ENCODE measurements around the gene FOXJ3. TPM values are rescaled to one million over a fixed set of nuclear protein-coding genes. Genes with fewer than 3 reads are reported as not detected.

Gene FOXJ3
- total RNA-seq, 1 donor = 34.5 TPM

DNA sequence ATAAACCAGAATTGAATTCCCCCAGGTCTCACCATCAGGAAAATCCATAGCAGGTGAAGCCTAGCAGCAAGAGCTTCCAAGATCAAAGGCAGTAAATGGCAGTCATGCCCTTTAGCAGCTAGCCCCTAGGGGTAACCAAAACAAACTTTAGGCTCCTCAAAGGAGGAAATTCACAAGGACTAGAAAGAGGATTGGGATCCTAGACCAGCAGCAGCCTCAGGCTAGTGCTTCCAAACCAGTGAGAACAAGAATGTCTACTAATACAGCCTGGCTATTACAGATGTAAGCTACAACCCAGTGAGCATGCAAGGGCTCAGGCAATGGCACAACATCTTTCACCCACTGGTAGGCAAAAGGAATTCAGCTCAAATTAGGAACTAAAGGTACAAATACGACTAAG is 34.4 kb upstream of the FOXJ3 start:
- no peak overlapping the region for H3K4me3 ChIP-seq (ENCODE audit: low read depth, low read length)
- TF ChIP-seq, protein P1, sequence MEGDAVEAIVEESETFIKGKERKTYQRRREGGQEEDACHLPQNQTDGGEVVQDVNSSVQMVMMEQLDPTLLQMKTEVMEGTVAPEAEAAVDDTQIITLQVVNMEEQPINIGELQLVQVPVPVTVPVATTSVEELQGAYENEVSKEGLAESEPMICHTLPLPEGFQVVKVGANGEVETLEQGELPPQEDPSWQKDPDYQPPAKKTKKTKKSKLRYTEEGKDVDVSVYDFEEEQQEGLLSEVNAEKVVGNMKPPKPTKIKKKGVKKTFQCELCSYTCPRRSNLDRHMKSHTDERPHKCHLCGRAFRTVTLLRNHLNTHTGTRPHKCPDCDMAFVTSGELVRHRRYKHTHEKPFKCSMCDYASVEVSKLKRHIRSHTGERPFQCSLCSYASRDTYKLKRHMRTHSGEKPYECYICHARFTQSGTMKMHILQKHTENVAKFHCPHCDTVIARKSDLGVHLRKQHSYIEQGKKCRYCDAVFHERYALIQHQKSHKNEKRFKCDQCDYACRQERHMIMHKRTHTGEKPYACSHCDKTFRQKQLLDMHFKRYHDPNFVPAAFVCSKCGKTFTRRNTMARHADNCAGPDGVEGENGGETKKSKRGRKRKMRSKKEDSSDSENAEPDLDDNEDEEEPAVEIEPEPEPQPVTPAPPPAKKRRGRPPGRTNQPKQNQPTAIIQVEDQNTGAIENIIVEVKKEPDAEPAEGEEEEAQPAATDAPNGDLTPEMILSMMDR (IDR thresholded peaks at IDR 0.05; ENCODE audit: insufficient read depth, low read depth, low read length) = no peak
- no peak for DNase-seq (ENCODE audit: low read depth)

DNA sequence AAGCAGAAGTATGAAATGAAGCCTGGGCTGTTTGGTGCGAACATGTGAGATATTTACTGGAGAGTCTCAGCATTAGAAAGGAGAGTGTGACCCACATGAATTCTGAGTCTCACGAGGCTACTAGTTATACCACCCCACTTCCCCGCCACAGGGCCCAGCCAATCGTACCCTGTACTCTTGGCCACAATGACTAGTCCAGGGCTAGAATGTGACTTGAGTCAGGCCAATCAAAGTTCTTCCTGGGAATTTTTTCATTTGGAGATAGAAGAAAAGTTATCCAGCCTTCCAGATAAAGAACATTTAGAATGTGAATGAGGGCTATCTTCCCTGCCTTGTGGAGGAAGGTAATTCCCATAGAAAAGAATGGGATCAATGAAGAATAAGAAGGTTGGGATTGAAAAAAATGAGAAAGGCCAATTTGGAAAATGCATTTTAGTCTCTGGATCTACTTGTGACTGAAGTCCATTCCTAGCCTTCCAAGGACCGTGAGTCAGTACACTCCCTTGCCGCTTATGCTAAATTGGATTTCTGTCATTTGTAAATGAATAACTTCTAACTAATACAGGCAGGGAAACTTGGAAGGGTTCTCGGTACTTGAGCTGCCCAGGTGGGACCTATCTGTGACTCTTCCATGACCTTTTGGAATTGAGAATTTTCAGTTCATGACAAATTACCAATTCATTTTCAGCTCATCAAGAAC is 33.2 kb upstream of the FOXJ3 start:
- TF ChIP-seq, protein P1 (IDR thresholded peaks at IDR 0.05; ENCODE audit: insufficient read depth, low read depth, low read length) = no peak
- no peak overlapping the region for H3K4me3 ChIP-seq (ENCODE audit: low read depth, low read length)
- no peak for DNase-seq (ENCODE audit: low read depth)

DNA sequence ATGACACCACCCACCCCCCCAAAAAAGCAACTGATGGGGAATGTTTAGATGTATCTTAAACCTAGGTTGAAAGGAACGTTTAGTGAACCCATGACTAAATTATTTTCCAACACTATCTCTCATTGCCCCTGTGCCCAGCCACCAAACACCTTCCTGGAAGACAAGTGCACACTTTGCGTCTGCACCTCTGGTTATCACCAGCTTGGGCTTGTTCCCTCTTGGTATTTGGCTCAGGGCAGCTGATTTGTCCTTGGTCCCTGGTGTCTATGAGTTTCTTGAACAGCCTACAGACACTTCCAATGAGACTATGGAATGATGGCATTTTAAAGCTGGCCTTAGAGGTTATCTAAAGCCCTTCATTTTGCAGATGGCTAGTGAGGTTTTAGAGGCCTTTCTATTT is 30.1 kb upstream of the FOXJ3 start:
- H3K4me3 ChIP-seq (ENCODE audit: low read depth, low read length) = no peak overlapping the region
- TF ChIP-seq, protein P1 (IDR thresholded peaks at IDR 0.05; ENCODE audit: insufficient read depth, low read depth, low read length) = no peak
- DNase-seq (ENCODE audit: low read depth) = no peak

DNA sequence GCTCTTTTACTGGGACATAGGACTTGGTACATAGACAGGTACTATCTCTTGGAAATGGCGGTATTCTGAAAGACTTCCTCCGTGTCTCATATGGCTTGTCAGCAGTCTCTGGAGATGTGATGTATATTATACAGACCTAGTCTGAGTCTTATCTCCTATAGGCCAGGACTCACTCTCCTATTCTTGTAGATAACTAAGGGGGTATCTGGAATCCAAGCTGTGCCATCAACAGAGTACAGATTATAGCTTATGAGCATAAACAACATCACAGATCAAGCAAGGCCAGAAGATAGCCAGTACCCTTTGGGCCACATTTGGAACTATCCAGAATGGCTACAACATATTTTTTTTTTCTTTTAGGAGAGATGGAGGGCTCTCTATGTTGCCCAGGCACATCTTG is 29.5 kb upstream of the FOXJ3 start:
- TF ChIP-seq, protein P1 (IDR thresholded peaks at IDR 0.05; ENCODE audit: insufficient read depth, low read depth, low read length) = no peak
- DNase-seq (ENCODE audit: low read depth) = no peak
- no peak overlapping the region for H3K4me3 ChIP-seq (ENCODE audit: low read depth, low read length)

DNA sequence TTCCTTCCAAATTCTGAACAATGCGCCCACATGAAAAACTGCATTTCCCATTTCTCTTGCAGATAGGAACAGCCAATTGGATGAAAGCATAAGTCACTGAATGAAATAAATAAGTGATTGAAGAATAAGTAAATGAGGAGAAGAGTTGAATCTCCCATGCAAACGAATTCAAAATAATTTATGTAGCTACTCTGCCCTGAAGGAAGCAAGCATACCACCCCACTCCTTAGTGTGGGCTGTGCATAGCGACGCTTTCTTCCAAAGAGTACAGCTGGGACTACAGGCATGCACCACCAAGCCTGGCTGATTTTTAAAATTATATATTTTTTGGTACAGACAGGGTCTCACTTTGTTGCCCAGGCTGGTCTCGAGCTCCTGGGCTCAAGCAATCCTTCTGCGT is 29.1 kb upstream of the FOXJ3 start:
- no peak for DNase-seq (ENCODE audit: low read depth)
- H3K4me3 ChIP-seq (ENCODE audit: low read depth, low read length) = no peak overlapping the region
- TF ChIP-seq, protein P1 (IDR thresholded peaks at IDR 0.05; ENCODE audit: insufficient read depth, low read depth, low read length) = no peak

DNA sequence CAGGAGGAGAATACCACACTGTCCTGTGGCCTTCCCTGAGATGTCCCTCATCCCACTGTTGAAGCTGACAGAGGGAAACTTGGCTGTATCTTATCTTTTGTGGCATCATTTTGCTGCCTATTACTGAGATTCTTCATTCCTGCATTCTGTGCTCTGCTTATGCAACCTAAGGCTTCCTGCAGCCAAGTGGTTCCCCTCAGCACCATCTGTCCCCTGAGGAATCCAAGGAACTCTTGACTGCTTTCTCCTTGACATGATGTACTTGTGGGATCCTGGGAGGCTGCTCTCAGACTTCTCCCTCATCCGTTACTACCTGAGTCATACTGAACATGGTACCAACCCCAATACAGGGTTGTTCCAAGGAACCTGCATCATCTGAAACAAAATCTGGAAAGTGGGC is 24.4 kb upstream of the FOXJ3 start:
- TF ChIP-seq, protein P1 (IDR thresholded peaks at IDR 0.05; ENCODE audit: insufficient read depth, low read depth, low read length) = no peak
- no peak overlapping the region for H3K4me3 ChIP-seq (ENCODE audit: low read depth, low read length)
- no peak for DNase-seq (ENCODE audit: low read depth)

DNA sequence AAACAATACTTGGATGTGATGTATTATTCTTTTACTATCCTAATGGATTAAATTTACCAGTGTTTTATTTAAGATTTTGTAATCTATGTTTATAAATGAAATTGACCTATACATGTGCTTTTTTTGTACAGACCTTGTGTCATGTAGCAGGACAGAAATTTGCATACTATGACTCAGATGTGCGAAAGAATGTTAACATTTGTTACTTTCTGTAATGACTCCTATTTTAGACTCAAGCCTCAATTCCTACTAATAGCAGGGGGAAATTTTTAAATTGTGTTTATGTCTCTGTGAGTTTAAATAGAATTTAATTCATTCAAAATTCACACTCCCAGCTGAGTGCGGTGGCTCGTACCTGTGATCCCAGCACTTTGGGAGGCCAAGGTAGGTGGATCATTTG is 23.8 kb upstream of the FOXJ3 start:
- H3K4me3 ChIP-seq (ENCODE audit: low read depth, low read length) = no peak overlapping the region

More for the DNA sequence above, 23.8 kb upstream of the FOXJ3 start:
- DNase-seq (ENCODE audit: low read depth) = no peak
- TF ChIP-seq, protein P1 (IDR thresholded peaks at IDR 0.05; ENCODE audit: insufficient read depth, low read depth, low read length) = no peak

Data from fibroblast of villous mesenchyme (primary cell).